Epithelial cell of esophagus (primary cell): ENCODE data around the gene MYL3.

Source experiments
- DNase-seq: peaks from one replicate; pipeline ENCODE4 v3.0.0; 2010; ENCODE audit warnings: low read depth
- H3K4me3 ChIP-seq: 2 replicates; pipeline ENCODE4 v1.5.1; 2011; ENCODE audit warnings: mild to moderate bottlenecking, low read length, control low read depth
- CTCF ChIP-seq: IDR thresholded peaks from 2 replicates; pipeline ENCODE4 v1.5.1; 2011; ENCODE audit warnings: low read depth, mild to moderate bottlenecking, low read length, control low read depth, inconsistent platforms; ENCODE audit not compliant: insufficient read depth; ENCODE audit errors: missing control alignments

Gene MYL3

GRCh38 chr3:46907960-46908293 lies 44.7 kb upstream of the MYL3 start:
- TF ChIP-seq CTCF = no peak
- no peak overlapping the region for H3K4me3 ChIP-seq
- DNase-seq = no peak

- no peak for TF ChIP-seq CTCF
- no peak for DNase-seq
- H3K4me3 ChIP-seq = no peak overlapping the region
Observed at GRCh38 chr3:46907271-46907670, 44.0 kb upstream of the MYL3 start.

GRCh38 chr3:46906471-46907058 lies 43.3 kb upstream of the MYL3 start:
- no peak overlapping the region for H3K4me3 ChIP-seq
- DNase-seq = no peak
- TF ChIP-seq CTCF = no peak

- DNase-seq = no peak
- TF ChIP-seq CTCF = no peak
Observed at GRCh38 chr3:46905661-46906451, 42.6 kb upstream of the MYL3 start.

GRCh38 chr3:46905213-46905560 lies 41.9 kb upstream of the MYL3 start:
- no peak overlapping the region for H3K4me3 ChIP-seq
- no peak for TF ChIP-seq CTCF
- DNase-seq = no peak

More at GRCh38 chr3:46905661-46906451, 42.6 kb upstream of the MYL3 start:
- no peak overlapping the region for H3K4me3 ChIP-seq

- no peak for TF ChIP-seq CTCF
- no peak overlapping the region for H3K4me3 ChIP-seq
- DNase-seq = no peak
Observed at GRCh38 chr3:46904303-46905212, 41.3 kb upstream of the MYL3 start.
